ENCODE data around the gene SLC12A4.

DNA sequence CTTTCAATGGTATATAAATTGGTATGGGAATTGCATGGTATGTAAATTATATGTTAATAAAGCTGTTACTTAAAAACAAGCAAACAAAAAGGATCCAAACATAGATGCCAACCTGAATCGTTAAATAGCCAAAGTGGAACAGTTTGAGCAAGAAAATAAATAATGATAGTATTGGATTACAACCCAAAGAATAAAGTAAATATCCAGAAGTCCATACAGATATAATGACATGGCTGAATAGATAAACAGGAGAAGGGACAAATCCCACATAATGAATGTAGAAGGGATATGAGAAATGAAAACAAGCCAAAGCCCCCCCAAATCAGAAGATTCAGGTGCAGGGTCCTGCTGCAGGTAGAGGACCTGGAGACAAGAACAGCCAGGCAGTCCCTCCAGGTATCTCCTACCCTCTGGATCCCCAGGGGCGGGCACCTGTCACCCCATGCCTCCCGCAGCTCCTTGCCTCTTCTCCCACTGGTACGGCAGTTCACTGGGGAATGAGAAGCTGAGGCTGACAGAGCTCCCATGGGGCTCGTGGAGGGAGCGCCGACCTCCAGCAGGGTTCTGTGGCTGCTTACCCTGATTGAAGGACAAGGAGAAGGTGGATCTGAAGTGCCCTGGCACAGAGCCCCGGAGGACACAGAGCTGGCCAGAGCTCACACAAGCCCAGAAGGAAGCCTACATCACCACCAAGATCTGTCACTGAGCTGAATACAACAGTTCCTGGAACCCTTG, 14.6 kb downstream of the SLC12A4 start:
- TF ChIP-seq, protein P1, sequence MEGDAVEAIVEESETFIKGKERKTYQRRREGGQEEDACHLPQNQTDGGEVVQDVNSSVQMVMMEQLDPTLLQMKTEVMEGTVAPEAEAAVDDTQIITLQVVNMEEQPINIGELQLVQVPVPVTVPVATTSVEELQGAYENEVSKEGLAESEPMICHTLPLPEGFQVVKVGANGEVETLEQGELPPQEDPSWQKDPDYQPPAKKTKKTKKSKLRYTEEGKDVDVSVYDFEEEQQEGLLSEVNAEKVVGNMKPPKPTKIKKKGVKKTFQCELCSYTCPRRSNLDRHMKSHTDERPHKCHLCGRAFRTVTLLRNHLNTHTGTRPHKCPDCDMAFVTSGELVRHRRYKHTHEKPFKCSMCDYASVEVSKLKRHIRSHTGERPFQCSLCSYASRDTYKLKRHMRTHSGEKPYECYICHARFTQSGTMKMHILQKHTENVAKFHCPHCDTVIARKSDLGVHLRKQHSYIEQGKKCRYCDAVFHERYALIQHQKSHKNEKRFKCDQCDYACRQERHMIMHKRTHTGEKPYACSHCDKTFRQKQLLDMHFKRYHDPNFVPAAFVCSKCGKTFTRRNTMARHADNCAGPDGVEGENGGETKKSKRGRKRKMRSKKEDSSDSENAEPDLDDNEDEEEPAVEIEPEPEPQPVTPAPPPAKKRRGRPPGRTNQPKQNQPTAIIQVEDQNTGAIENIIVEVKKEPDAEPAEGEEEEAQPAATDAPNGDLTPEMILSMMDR (conservative IDR thresholded peaks at IDR 0.05; ENCODE audit: low read depth, low read length): no peak
- TF ChIP-seq EZH2phosphoT487 (IDR thresholded peaks at IDR 0.05; ENCODE audit: borderline replicate concordance, low read length) (no peak), EZH2 (IDR thresholded peaks at IDR 0.05; ENCODE audit: low read length, unreplicated experiment) (no peak)

Measured in PC-3 (cell line).